Activated CD8-positive, alpha-beta memory T cell treated with anti-CD3 and anti-CD28 coated beads, Interleukin-2, amount 50 U/mL, for 24 hours (primary cell): Measurements from ENCODE around the gene MYO1D.

ENCODE experiments used
- DNase-seq: peaks from one replicate; pipeline ENCODE4 v3.0.0-alpha.2; 2020; ENCODE audit errors: extremely low read depth

MYO1D gene

GRCh38 chr17:32819035-32819434, 57.9 kb downstream of the MYO1D start:
- no peak for DNase-seq

DNA sequence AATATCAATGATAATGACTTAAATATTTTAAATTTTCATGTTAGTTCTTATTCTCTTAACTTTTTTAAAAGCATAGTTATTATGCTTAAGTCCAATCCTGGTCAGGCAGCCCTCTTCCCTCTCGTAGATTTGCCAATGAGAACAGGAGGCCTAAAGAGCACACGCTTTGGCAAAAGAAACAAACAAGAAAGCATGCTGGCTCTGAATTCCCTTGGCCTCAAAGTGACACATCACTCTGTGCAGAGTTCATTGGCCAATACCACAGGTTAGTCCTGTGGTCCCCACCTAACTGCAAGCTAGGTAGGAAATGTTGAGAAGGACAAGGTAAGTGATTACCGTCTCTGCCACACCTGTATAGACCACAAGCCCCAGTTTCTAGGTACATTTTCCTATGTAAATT, 61.5 kb downstream of the MYO1D start:
- DNase-seq = no peak

DNA sequence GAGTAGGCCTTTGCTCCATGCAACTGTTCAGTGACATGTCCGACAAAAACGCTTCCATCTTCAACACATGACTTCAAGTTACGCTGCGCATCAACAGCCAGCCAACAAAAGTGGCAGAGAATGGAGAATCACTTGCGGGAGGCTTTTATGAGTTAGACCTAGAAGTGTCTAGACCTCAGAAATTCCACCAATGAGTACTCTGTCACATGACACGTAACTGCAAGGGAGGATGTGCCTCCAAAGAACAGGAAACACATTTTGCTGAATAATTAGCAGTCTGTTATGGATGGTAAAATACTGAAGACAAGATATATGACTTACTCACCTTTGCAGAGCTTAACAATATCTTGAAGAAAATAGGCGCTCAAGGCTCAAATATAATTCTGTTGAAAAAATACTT, 62.1 kb downstream of the MYO1D start:
- no peak for DNase-seq

GRCh38 chr17:32813021-32813420, 63.9 kb downstream of the MYO1D start:
- no peak for DNase-seq

GRCh38 chr17:32810690-32811089, 66.2 kb downstream of the MYO1D start:
- no peak for DNase-seq

GRCh38 chr17:32807577-32807976, 69.3 kb downstream of the MYO1D start:
- no peak for DNase-seq

DNA sequence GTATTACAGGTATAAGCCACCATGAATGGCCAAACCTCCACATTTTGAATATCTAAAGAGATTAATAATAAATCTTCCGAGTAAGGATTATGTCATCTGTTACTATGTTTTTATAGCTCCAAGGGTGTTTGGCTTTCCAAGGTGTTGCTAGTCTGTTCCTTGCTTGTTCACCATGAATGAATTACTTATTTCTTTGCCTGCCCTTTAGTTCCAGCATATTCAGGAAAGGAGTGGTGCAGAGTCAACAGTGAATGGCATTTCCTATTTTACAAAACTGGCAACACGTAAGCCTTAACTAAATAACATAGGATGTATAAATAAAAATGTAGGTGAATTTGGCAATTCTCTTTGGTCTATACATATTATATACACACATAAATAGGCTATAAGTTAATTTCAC, 70.3 kb downstream of the MYO1D start:
- DNase-seq = no peak

GRCh38 chr17:32805029-32805976, 71.6 kb downstream of the MYO1D start:
- no peak for DNase-seq

- no peak for DNase-seq
These were observed 73.4 kb downstream of the MYO1D start for GRCh38 chr17:32803544-32803943.

DNA sequence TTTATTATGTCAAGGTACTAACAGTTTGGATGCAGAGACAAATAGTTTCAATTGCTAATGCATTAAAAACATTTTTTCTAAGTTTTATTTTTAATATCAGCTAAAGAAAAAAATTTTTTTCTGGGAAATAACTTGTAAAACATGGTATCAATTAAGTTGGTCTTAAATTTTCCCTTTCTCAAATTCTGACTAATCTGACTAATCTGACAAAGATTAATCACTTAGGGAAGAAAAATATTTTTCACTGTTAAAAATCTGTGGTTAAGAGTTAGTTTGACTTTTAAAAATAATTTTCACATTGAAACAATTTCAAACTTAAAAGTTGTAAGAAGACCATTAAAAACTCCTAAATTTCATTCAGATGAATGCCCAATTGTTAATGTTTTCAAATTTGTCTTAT, 74.6 kb downstream of the MYO1D start:
- no peak for DNase-seq

- no peak for DNase-seq
These were observed 75.3 kb downstream of the MYO1D start for GRCh38 chr17:32801641-32802040.

- no peak for DNase-seq
These were observed 75.7 kb downstream of the MYO1D start for GRCh38 chr17:32801193-32801592.

DNA sequence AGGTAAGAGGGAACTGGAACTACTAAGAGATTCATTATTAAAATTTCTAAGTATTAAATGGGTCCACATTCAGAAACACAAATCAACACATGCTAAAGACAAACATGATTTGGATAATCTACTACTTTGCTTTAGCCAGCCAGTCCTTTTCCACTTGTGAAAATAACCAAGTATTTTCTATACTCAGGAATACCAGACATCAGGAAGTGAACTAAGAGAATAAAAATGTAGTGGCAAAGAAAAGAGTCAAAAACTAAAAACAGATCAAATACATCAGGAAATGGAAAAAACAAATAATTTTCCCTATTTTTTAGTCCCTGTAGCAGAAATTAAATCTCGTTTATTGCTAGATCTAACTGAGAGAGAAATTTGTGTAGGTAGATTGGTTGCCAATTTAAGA, 78.0 kb downstream of the MYO1D start:
- DNase-seq = no peak

DNA sequence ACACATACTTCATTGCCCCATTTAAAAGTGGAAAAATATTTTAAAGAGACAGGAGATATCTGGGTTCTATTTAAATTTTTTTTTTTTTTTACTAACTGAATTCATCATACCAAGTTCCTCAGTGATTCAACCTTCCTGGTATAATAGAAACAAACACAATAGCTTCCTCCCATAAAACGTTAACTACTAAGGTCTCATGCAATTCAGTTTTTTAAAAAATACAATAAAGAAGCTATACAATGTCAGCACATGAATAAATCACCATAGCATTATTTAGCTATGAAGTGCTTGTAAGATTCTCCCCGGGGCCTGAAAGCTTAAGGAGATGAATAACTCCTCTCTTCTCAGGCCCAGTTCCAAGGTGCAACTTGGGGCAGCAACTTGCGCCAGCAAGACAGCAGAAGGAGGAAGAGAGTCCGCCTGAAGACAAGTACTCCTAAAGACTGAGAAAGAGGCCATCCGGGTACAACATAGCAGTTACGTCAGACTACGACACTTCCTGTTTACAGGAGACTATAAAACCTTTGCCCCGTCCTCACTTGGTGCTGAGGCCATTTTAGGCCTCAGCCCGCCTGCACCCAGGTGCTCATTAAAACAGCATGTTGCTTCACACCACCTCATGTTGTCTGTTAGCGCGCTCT, 81.5 kb downstream of the MYO1D start:
- DNase-seq = no peak

GRCh38 chr17:32794533-32795246, 82.2 kb downstream of the MYO1D start:
- no peak for DNase-seq

- no peak for DNase-seq
These were observed 83.1 kb downstream of the MYO1D start for GRCh38 chr17:32793841-32794240.

DNA sequence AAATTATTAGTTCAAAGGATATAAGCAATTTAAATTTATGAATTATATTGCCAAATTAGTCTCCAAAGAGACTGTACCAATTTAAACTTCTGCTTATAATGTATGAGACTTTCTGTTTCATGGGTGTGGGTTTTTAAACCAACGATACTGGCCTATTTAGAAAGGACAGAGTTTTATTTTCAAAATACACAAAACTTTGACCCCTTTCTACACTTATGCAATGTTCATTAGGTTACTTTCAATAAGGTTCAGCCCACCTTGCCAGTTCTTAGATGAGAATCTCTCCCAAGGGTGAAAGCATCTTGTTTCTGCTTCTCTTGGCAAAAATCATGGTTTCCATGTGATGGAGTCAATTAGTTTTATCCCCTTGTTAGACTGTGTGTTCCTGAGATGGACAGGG, 84.7 kb downstream of the MYO1D start:
- DNase-seq = no peak

DNA sequence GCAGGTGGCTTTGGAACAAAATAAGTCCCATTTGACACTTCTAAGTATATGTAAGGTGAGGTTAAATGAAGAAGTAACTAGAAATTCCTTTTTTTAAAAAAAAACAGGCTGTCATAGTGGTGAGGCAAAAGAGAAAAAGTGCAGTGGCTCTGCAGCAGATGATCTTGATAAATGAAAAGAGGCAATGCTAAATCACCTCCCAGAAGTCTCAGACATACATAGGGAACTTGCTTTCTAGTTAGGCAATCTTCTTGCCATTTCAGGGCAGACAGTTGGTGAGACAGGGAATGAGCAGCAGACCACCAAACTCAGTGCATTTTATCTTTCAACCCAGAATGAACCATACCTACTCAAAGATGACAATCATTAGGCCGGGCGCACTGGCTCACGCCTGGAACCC, 90.8 kb downstream of the MYO1D start:
- no peak for DNase-seq

DNA sequence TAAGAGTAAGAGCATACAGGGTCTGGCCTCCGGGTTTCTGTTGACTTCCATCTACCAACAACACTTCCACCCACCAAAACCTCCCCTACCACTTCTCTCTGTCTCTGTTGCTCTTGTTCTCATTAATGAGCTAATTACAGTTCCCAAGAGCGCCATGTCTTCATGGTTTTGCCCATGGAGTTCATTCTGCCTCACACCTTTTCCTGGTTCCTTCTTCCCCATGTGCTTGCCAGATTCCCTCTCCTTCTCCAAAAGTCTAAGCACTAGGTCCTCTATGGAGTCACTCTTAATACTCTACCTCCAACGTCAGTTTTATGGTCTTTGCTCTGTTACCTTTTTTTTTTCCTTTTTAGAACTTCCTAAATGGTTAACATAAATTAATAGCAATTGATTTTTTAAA, 92.8 kb downstream of the MYO1D start:
- no peak for DNase-seq

DNA sequence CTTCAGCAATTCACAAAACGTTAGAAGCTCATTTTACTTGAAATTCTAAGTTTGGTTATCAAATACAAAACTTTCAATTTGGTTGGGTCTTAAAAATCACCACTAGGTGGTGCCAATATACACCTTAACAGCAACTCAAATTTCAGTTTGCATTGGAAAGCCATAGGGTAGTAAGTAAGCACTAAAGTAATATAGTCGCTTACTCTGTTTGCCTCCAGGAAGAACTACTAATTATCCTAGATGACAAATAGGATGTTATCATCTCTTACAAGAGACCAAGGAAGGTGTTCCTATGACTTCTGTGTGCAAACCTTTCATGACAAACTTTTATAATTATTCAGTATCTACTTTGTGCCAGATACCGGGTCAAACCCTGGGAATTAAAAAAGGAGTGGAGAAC, 93.3 kb downstream of the MYO1D start:
- DNase-seq = no peak

DNA sequence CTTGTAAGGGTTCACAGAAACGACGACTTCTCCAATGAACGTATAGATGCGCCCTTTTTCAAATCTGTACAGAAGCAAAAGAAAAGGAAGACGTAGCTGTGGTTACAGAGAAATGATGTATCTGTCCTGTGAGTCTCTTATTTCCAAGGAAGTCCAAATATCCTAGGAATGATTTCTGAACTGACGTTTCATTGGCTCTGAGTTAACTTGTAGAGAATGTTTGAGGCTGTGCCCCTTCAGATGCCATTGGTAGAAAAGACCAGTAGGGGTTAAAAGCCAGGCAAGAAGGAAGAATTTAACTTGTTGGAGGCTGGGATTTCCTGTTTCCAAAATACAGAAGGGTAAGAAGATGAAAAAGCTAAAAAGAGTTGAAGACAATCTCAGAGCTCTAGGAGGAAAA, 96.2 kb downstream of the MYO1D start:
- DNase-seq = no peak

DNA sequence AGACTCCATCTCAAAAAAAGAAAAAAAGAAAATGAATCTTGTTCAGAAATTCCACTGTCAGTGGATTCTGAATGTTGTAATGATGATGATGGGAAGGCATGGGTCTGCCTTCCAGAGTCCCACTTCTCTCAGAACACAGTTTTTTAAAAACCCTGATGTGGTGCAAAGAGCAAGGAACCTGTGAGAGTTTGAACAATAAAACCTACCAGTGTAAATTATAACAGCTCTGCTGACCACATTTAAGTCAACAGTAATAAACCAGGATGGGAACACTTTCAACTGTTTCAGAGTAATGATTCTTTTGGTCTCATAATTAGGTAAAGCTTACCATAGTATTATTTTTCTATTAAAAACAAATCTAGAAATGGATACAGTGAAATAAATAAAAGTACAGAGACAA, 99.0 kb downstream of the MYO1D start:
- DNase-seq = no peak

DNA sequence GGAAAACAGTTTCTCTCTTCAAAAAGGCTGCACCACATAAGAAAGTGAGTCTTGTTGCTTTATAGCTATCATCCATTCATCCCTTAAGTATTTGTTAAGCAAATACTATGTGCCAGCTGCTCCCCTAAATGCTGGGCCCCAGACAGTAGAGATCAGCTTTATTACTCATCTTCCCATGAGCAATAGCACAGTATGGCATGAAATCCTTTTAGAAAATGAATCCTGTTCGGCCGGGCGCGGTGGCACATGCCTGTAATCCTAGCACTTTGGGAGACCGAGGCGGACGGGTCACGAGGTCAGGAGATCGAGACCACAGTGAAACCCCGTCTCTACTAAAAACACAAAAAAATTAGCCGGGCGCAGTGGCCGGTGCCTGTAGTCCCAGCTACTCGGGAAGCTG, 99.5 kb downstream of the MYO1D start:
- no peak for DNase-seq
